DOHH2 (cell line): ENCODE results near the gene ZNF609.

ENCODE experiments used
- CTCF ChIP-seq: fragments of 200-600 bp; sonication (generic); IDR thresholded peaks from one replicate; pipeline ENCODE4 v1.5.1; 2014; ENCODE audit warnings: antibody characterized with exemption, mild to moderate bottlenecking, low read depth, low read length; ENCODE audit not compliant: poor library complexity, severe bottlenecking
- EZH2phosphoT487 ChIP-seq: fragments of 200-600 bp; sonication (generic); IDR thresholded peaks from 2 replicates; pipeline ENCODE4 v1.6.1; 2017; ENCODE audit warnings: borderline replicate concordance, mild to moderate bottlenecking, antibody characterized with exemption, low read length, moderate library complexity, mixed read lengths

- no peak for TF ChIP-seq CTCF
- no peak for TF ChIP-seq EZH2phosphoT487
These were observed at the start of gene ZNF609 for GRCh38 chr15:64460206-64460723.
